22Rv1 (cell line): ENCODE measurements around the gene MSN.
"Not testable (repeated sequence)": the region's sequence is repeated elsewhere in the genome, so short reads cannot be mapped to it uniquely, and the experiment has no call there.

ENCODE experiments used
- H3K27ac ChIP-seq: fragments of 450-650 bp; 2 replicates; pipeline ENCODE4 v1.5.1; 2017
- ZFX ChIP-seq: fragments of 450-650 bp; IDR thresholded peaks from 2 replicates; pipeline ENCODE4 v1.6.1; 2017; ENCODE audit warnings: antibody characterized with exemption, borderline replicate concordance
- TF ChIP-seq, protein P1 (sequence below): fragments of 450-650 bp; IDR thresholded peaks from 2 replicates; pipeline ENCODE4 v1.5.1; 2017; ENCODE audit warnings: mild to moderate bottlenecking

Gene MSN

DNA sequence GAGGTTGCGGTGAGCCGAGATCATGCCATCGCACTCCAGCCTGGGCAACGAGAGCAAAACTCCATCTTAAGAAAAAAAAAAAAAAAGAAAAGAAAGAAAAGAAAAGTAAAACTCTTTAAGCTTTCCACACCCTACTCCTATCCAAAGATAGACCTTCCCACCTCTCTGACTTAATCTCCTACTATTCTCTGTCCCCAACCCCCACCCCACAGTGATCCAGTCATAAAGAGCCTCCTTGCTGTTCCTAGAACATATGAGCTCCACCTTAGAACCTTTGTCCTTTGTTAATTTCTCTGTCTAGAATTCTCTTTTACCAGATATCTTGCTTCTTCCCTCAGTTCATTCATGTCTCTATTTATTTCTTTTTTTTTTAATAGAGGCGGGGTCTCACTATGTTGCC lies 30.1 kb upstream of the MSN start:
- H3K27ac ChIP-seq = no peak overlapping the region
- TF ChIP-seq, protein P1, sequence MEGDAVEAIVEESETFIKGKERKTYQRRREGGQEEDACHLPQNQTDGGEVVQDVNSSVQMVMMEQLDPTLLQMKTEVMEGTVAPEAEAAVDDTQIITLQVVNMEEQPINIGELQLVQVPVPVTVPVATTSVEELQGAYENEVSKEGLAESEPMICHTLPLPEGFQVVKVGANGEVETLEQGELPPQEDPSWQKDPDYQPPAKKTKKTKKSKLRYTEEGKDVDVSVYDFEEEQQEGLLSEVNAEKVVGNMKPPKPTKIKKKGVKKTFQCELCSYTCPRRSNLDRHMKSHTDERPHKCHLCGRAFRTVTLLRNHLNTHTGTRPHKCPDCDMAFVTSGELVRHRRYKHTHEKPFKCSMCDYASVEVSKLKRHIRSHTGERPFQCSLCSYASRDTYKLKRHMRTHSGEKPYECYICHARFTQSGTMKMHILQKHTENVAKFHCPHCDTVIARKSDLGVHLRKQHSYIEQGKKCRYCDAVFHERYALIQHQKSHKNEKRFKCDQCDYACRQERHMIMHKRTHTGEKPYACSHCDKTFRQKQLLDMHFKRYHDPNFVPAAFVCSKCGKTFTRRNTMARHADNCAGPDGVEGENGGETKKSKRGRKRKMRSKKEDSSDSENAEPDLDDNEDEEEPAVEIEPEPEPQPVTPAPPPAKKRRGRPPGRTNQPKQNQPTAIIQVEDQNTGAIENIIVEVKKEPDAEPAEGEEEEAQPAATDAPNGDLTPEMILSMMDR = no peak
- no peak for TF ChIP-seq ZFX

DNA sequence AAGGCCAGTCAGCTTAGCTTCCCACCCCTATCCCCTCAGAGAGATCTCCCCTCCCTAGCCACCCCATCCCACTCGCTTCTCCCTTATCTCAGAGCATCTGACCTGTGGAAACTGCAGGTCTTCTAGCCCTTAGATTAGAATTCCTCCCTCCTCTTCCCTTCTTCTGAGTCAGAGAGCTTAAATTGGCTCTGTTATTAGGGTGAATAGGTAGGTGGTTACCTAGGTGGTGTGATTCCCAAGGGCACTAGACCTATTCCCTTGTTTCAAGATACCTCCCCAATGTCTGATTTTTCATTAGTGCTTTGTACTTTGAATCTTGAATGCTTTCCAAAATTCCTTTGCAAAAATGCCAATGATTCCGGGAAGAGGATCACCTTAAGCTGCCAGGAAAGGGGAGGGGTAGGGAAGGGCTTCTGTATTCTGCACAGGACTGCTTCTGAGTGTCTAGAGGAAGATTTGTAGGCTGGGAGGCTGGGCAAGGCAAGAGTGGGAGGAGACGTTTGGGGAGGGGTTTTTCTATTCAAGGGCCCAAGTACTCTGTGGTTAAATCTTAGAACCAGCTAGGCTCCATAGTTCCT lies 24.5 kb upstream of the MSN start:
- H3K27ac ChIP-seq = no peak overlapping the region
- no peak for TF ChIP-seq ZFX
- TF ChIP-seq, protein P1 = no peak

DNA sequence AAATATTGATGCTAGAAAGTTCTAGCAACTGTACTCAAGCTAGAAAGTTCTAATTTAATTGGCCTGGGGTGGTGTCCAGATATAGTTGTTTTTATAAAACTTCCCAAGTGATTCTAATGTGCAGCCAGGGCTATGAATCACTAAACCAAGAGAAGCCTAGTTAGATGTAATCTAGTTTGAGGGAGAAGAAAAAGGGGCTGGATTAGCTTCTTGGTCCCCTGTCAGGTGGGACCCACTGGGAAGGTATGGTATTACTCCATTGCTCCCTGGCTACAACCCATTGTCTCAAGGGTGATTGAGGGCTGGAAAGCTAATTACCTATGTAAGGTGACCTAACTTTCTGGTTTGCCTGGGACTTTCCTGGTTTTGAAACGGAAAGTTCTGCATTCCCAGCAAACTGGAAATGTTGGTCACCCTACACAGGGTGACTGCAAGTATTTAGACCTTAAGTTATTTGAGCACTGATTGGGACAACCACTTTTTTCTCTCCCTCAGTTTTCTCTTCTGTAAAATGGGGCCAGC lies 23.9 kb upstream of the MSN start:
- H3K27ac ChIP-seq = no peak overlapping the region
- no peak for TF ChIP-seq ZFX
- TF ChIP-seq, protein P1 = no peak

DNA sequence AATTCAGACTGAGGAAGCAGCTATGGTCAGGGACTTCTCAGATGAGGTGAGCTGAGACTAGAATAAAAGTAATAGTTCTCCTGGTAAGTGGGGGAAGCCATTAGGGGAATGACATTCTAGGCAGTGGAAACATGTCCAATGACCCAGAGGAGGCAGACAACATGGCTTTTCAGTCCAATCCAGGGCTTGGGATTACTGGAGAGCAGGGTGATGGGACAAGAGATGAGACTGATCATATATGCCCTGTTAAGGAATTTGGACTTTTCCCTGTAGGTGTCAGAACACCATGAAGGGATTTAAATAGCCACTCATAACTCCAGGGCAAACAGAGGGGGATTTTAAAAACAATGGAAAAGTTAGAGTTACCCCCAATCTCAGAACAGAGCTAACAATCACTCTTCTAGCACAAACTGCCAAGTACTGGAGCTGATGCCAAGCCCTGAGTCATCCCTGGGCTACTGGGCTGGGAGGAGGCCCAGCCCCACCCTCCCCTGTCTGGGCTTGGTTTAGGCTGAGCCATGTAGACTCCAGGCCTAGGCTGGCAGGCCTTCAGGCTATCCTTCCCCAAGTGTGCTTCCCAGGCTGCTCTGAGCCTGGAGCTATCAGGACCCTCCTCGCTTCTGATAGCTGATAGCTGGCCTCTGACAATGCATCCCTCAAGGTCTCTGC lies 22.7 kb upstream of the MSN start:
- no peak for TF ChIP-seq ZFX
- no peak overlapping the region for H3K27ac ChIP-seq

DNA sequence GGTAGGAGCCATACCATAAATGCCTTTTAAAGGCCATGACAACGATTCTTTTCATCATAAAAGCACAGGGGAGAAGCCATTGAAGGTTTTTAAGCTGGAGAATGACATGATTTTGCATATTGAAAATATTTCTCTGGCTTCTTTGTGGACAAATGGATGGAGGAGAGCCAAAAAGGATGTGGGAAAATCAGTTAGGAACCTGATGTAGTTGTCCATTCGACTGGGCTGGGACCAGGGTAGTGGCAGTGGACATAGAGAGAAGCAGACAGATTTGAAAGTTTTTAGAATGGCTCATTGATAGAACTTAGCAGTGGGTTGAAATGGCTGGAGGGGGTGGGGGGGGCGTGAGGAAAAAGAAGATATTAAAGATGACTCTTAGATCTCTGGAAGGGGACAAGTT lies 19.7 kb upstream of the MSN start:
- H3K27ac ChIP-seq = no peak overlapping the region
- no peak for TF ChIP-seq ZFX
- TF ChIP-seq, protein P1 = no peak

DNA sequence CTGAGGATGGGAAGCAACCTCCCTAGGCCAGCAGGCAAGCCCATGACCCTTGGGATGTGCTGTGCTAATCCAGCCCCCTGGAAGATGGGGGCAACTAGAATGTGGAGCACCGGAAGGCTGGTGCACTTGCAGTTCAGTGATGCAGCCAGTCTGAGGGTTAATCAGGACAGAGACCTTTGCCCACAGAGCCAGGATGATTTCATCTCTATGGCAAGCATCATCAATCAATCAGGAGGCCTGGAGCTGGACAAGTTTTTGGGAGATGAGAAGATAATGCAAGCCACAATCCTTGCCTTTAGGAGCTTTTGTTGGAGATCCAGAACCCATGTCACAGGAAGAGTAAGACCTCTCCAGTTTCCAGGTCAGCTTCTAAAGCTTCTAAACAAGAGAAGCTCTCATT lies 15.4 kb upstream of the MSN start:
- TF ChIP-seq ZFX = no peak
- TF ChIP-seq, protein P1 = no peak

DNA sequence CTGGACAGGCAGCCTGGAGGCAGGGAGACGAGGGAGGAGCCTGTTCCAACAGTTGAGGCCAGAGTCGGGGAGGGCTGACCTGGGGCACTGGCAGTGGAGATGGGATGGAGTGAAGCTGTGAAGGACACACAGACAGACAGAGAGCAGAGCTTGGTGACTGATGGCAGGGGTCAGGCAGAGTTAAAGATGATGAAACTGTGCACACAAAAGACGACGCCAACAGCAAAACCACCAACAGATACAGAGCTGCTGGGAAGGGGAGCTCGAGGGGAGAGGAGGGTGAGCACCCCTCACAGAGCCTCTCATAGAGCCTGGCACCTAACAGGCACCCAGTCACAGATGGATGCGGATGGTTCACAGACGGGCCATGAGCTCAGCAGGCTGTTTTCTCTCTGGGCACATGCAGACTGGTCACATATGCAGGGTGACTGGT lies 10.4 kb upstream of the MSN start:
- not testable (repeated sequence) for H3K27ac ChIP-seq

More for the DNA sequence above, 15.4 kb upstream of the MSN start:
- H3K27ac ChIP-seq = no peak overlapping the region

DNA sequence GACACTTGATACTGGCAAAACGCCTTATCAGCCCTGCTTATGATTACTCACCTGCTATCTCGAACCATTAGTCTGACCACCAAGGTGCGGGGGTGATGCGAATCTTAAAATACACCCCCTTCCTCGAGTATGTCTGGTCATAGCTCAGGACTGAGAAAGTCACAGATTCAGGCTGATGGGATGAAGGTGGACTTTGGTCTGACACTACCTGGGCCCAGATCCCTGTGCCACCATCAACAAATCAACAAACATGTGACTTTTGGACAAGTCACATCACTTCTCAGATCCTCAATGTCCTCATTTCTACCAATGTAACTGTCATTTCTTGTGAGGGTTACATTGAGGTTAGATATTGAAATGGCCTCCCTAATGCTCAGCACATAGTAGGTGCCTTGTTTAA lies 9.8 kb upstream of the MSN start:
- no peak overlapping the region for H3K27ac ChIP-seq
- TF ChIP-seq ZFX = no peak
- TF ChIP-seq, protein P1 = no peak
